Subcutaneous adipose tissue (tissue), 4 donors: ENCODE measurements around the gene CISH. TPM values are rescaled to one million over a fixed set of nuclear protein-coding genes. Genes with fewer than 3 reads are reported as not detected.

Experiments
- CTCF ChIP-seq: fragments of 450-650 bp; IDR thresholded peaks from one replicate; pipeline ENCODE4 v1.5.1; 2016; ENCODE audit warnings: low read depth, mild to moderate bottlenecking, control low read depth, antibody characterized with exemption, moderate library complexity
- total RNA-seq, 4 donors: library from RNA; depleted of rRNA; stranded (reverse); fragments of >200 nt; gene quantifications; one replicate each; pipeline ENCODE4 v1.1.0, GENCODE V29; 2016

Gene CISH
- total RNA-seq, 4 donors from 2014 or later, result 3.5 to 25.9 (median 11.0) TPM

- TF ChIP-seq CTCF, result no peak
Observed at GRCh38 chr3:50585919-50586762, 25.4 kb downstream of the CISH start.

- TF ChIP-seq CTCF, result no peak
Observed at GRCh38 chr3:50584391-50584790, 27.2 kb downstream of the CISH start.

GRCh38 chr3:50583897-50584296 is 27.7 kb downstream of the CISH start:
- no peak for TF ChIP-seq CTCF

- TF ChIP-seq CTCF, result no peak
Observed at GRCh38 chr3:50582083-50582482, 29.5 kb downstream of the CISH start.

GRCh38 chr3:50581459-50581842 is 30.1 kb downstream of the CISH start:
- no peak for TF ChIP-seq CTCF

- TF ChIP-seq CTCF, result no peak
Observed at GRCh38 chr3:50580683-50581458, 30.7 kb downstream of the CISH start.

GRCh38 chr3:50577348-50577747 is 34.2 kb downstream of the CISH start:
- TF ChIP-seq CTCF, result no peak
